Suppressor macrophage treated with lipopolysaccharide for 4 hours (primary cell): ENCODE results near the gene PTK7.
A peak's percentile ranks its signal among the peaks of the same experiment; 100 is the strongest.

Source experiments
- DNase-seq: peaks from one replicate; pipeline ENCODE4 v3.0.0-alpha.2; 2020

Gene PTK7

GRCh38 chr6:43181942-43182860, 106.1 kb downstream of the PTK7 start, which contains the start of gene CUL9:
TSS of gene CUL9 (plus strand) at chr6:43182196. CDS start at chr6:43184311, 2,115 bp downstream.
- DNase-seq, result peak; percentile 85

GRCh38 chr6:43183441-43183840, 107.3 kb downstream of the PTK7 start:
- DNase-seq, result no peak

GRCh38 chr6:43184268-43184985, 108.3 kb downstream of the PTK7 start:
- DNase-seq, result no peak

- DNase-seq, result no peak
Measured at GRCh38 chr6:43185391-43185985, 109.4 kb downstream of the PTK7 start.

- no peak for DNase-seq
Measured at GRCh38 chr6:43186019-43186418, 109.9 kb downstream of the PTK7 start.

GRCh38 chr6:43186706-43187105, 110.6 kb downstream of the PTK7 start:
- DNase-seq, result no peak

GRCh38 chr6:43187821-43188220, 111.7 kb downstream of the PTK7 start:
- DNase-seq, result no peak

- no peak for DNase-seq
Measured at GRCh38 chr6:43188426-43188825, 112.3 kb downstream of the PTK7 start.

GRCh38 chr6:43189776-43190304, 113.7 kb downstream of the PTK7 start:
- DNase-seq, result no peak

GRCh38 chr6:43192911-43193310, 116.8 kb downstream of the PTK7 start:
- DNase-seq, result no peak

- DNase-seq, result no peak
Measured at GRCh38 chr6:43193929-43194328, 117.8 kb downstream of the PTK7 start.

- DNase-seq, result no peak
Measured at GRCh38 chr6:43196337-43196736, 120.2 kb downstream of the PTK7 start.

GRCh38 chr6:43199912-43200311, 123.8 kb downstream of the PTK7 start:
- DNase-seq, result no peak

- DNase-seq, result no peak
Measured at GRCh38 chr6:43200541-43200940, 124.4 kb downstream of the PTK7 start.

GRCh38 chr6:43202451-43202850, 126.3 kb downstream of the PTK7 start:
- no peak for DNase-seq

- DNase-seq, result no peak
Measured at GRCh38 chr6:43203029-43203717, 127.1 kb downstream of the PTK7 start.

- DNase-seq, result no peak
Measured at GRCh38 chr6:43203718-43204095, 127.6 kb downstream of the PTK7 start.

- no peak for DNase-seq
Measured at GRCh38 chr6:43204271-43205105, 128.4 kb downstream of the PTK7 start.

- DNase-seq, result no peak
Measured at GRCh38 chr6:43205849-43206248, 129.7 kb downstream of the PTK7 start.

GRCh38 chr6:43207286-43207685, 131.2 kb downstream of the PTK7 start:
- no peak for DNase-seq
